OCI-LY7 (cell line): Measurements from ENCODE around the gene IQUB.

Experiments
- EZH2phosphoT487 ChIP-seq: fragments of 200-600 bp; sonication (generic); IDR thresholded peaks from 2 replicates; pipeline ENCODE4 v1.6.1; 2018; ENCODE audit warnings: low read depth, borderline replicate concordance, mild to moderate bottlenecking, mixed run types, antibody characterized with exemption, low read length, moderate library complexity, mixed read lengths
- TF ChIP-seq, protein P1 (sequence below): fragments of 200-600 bp; sonication (generic); conservative IDR thresholded peaks from 2 replicates; pipeline ENCODE4 v1.5.1; 2014; ENCODE audit warnings: mild to moderate bottlenecking, antibody characterized with exemption, low read length, moderate library complexity, mixed read lengths

DNA sequence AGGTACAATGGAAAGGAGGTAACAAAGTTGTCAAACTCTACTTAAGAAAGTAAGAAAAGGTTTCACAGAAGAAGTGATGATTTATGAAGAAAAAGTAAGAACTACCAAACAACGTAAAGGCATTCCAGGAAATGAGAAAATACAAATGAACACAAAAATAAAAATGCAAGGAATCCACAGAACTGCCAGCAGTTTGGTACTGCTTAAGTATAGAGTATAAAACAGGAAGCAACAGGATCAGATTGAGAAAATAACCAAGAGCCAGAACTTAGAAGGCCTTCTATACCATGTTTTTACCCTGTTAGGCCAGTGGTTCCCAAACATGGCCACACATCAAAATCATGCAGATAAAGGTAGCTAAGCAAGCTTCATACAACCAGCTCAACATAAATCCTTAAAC lies 14.0 kb upstream of the IQUB start:
- TF ChIP-seq, protein P1, sequence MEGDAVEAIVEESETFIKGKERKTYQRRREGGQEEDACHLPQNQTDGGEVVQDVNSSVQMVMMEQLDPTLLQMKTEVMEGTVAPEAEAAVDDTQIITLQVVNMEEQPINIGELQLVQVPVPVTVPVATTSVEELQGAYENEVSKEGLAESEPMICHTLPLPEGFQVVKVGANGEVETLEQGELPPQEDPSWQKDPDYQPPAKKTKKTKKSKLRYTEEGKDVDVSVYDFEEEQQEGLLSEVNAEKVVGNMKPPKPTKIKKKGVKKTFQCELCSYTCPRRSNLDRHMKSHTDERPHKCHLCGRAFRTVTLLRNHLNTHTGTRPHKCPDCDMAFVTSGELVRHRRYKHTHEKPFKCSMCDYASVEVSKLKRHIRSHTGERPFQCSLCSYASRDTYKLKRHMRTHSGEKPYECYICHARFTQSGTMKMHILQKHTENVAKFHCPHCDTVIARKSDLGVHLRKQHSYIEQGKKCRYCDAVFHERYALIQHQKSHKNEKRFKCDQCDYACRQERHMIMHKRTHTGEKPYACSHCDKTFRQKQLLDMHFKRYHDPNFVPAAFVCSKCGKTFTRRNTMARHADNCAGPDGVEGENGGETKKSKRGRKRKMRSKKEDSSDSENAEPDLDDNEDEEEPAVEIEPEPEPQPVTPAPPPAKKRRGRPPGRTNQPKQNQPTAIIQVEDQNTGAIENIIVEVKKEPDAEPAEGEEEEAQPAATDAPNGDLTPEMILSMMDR = no peak
- TF ChIP-seq EZH2phosphoT487 = no peak
